Hematopoietic multipotent progenitor cell treated with erythropoietin and hydrocortisone succinate and interleukin-3 and kit ligand, for 6 days (in vitro differentiated cells): ENCODE data around the gene COL6A6.

Source experiments
- DNase-seq: peaks from one replicate; pipeline ENCODE4 v3.0.0-alpha.2; 2015

The COL6A6 gene

GRCh38 chr3:130516645-130517512 is at the start of gene COL6A6:
TSS of gene COL6A6 (plus strand) at chr3:130517177. CDS start at chr3:130560365, 43,188 bp downstream.
- peak; percentile 5 for DNase-seq

- no peak for DNase-seq
These were observed 48.7 kb upstream of the COL6A6 start for GRCh38 chr3:130468311-130468710.

- DNase-seq: no peak
These were observed 46.9 kb upstream of the COL6A6 start for GRCh38 chr3:130470126-130470525.

GRCh38 chr3:130473416-130473815 is 43.6 kb upstream of the COL6A6 start:
- no peak for DNase-seq

GRCh38 chr3:130480736-130481135 is 36.2 kb upstream of the COL6A6 start:
- DNase-seq: peak; percentile 46

GRCh38 chr3:130488288-130488687 is 28.7 kb upstream of the COL6A6 start:
- no peak for DNase-seq

GRCh38 chr3:130488769-130489450 is 28.1 kb upstream of the COL6A6 start:
- DNase-seq: no peak

- no peak for DNase-seq
These were observed 26.7 kb upstream of the COL6A6 start for GRCh38 chr3:130490241-130490640.

- DNase-seq: no peak
These were observed 25.5 kb upstream of the COL6A6 start for GRCh38 chr3:130491431-130491830.

GRCh38 chr3:130504701-130505100 is 12.3 kb upstream of the COL6A6 start:
- DNase-seq: no peak

GRCh38 chr3:130506031-130506430 is 10.9 kb upstream of the COL6A6 start:
- no peak for DNase-seq

GRCh38 chr3:130507746-130508145 is 9.2 kb upstream of the COL6A6 start:
- DNase-seq: no peak

- DNase-seq: no peak
These were observed 8.0 kb upstream of the COL6A6 start for GRCh38 chr3:130509008-130509407.

- DNase-seq: no peak
These were observed 2.3 kb upstream of the COL6A6 start for GRCh38 chr3:130514681-130515080.

GRCh38 chr3:130515755-130516154 is 1.2 kb upstream of the COL6A6 start:
- DNase-seq: no peak

GRCh38 chr3:130517602-130518001 is 625 bp downstream of the COL6A6 start:
- no peak for DNase-seq

- DNase-seq: no peak
These were observed 2.8 kb downstream of the COL6A6 start for GRCh38 chr3:130519754-130520153.

GRCh38 chr3:130522399-130522798 is 5.4 kb downstream of the COL6A6 start:
- DNase-seq: no peak

GRCh38 chr3:130527426-130527825 is 10.4 kb downstream of the COL6A6 start:
- no peak for DNase-seq

GRCh38 chr3:130528120-130528519 is 11.1 kb downstream of the COL6A6 start:
- DNase-seq: no peak

- DNase-seq: no peak
These were observed 12.7 kb downstream of the COL6A6 start for GRCh38 chr3:130529486-130530215.

- DNase-seq: no peak
These were observed 16.3 kb downstream of the COL6A6 start for GRCh38 chr3:130533247-130533646.

- no peak for DNase-seq
These were observed 20.8 kb downstream of the COL6A6 start for GRCh38 chr3:130537673-130538304.
